WERI-Rb-1 (cell line): ENCODE measurements around the gene KIAA1755.

ENCODE experiments used
- DNase-seq: peaks from one replicate; pipeline ENCODE4 v3.0.0-alpha.2; 2020
- H3K27ac ChIP-seq: fragments of 250-450 bp; sonication (Bioruptor Pico); 2 replicates; pipeline ENCODE4 v1.5.1; 2020; ENCODE audit warnings: mild to moderate bottlenecking, moderate library complexity
- H3K27me3 ChIP-seq: fragments of 250-450 bp; sonication (Bioruptor Pico); 2 replicates; pipeline ENCODE4 v1.5.1; 2021; ENCODE audit warnings: mild to moderate bottlenecking, low read depth, moderate library complexity; ENCODE audit not compliant: insufficient read depth, severe bottlenecking
- H3K36me3 ChIP-seq: fragments of 250-450 bp; sonication (Bioruptor Pico); 2 replicates; pipeline ENCODE4 v1.5.1; 2020; ENCODE audit warnings: mild to moderate bottlenecking, moderate library complexity
- H3K4me3 ChIP-seq: 2 replicates; pipeline ENCODE4 v1.5.1; 2011; ENCODE audit warnings: low read depth, mild to moderate bottlenecking, control low read depth, low read length
- H3K9me3 ChIP-seq: fragments of 250-450 bp; sonication (Bioruptor Pico); 2 replicates; pipeline ENCODE4 v1.5.1; 2021; ENCODE audit warnings: mild to moderate bottlenecking, moderate library complexity; ENCODE audit not compliant: severe bottlenecking
- TF ChIP-seq, protein P1 (sequence below): IDR thresholded peaks from 2 replicates; pipeline ENCODE4 v1.5.1; 2011; ENCODE audit warnings: low read depth, mild to moderate bottlenecking, control low read depth, inconsistent platforms, low read length

The KIAA1755 gene

DNA sequence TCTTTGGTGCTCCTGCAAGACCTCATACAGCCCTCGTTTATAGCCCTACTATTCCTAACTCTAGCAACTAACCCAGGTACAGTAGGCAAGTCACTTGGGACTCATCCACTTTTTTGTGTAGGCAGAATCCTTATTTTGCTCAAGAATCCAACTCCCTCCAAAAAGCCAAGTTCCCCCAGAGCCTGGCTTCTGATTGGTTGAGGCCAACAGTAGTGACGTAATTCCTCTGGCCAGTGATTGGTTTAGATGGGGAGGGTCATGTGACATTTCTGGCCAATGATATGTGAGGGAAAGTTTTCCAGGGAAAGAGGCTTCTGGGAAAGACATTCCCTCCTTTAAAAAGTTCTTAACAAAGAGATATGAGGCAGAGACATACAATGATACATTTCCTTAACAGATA is 32.1 kb downstream of the KIAA1755 start:
- Histone ChIP-seq H3K9me3 (no peaks in the 10 kb centered on the region), H3K27ac (no peak overlapping the region), H3K27me3 (no peaks in the 10 kb centered on the region), H3K36me3 (peaks cover 5% of the 10 kb centered on the region), H3K4me3 (no peak overlapping the region)
- no peak for DNase-seq
- TF ChIP-seq, protein P1, sequence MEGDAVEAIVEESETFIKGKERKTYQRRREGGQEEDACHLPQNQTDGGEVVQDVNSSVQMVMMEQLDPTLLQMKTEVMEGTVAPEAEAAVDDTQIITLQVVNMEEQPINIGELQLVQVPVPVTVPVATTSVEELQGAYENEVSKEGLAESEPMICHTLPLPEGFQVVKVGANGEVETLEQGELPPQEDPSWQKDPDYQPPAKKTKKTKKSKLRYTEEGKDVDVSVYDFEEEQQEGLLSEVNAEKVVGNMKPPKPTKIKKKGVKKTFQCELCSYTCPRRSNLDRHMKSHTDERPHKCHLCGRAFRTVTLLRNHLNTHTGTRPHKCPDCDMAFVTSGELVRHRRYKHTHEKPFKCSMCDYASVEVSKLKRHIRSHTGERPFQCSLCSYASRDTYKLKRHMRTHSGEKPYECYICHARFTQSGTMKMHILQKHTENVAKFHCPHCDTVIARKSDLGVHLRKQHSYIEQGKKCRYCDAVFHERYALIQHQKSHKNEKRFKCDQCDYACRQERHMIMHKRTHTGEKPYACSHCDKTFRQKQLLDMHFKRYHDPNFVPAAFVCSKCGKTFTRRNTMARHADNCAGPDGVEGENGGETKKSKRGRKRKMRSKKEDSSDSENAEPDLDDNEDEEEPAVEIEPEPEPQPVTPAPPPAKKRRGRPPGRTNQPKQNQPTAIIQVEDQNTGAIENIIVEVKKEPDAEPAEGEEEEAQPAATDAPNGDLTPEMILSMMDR = no peak

DNA sequence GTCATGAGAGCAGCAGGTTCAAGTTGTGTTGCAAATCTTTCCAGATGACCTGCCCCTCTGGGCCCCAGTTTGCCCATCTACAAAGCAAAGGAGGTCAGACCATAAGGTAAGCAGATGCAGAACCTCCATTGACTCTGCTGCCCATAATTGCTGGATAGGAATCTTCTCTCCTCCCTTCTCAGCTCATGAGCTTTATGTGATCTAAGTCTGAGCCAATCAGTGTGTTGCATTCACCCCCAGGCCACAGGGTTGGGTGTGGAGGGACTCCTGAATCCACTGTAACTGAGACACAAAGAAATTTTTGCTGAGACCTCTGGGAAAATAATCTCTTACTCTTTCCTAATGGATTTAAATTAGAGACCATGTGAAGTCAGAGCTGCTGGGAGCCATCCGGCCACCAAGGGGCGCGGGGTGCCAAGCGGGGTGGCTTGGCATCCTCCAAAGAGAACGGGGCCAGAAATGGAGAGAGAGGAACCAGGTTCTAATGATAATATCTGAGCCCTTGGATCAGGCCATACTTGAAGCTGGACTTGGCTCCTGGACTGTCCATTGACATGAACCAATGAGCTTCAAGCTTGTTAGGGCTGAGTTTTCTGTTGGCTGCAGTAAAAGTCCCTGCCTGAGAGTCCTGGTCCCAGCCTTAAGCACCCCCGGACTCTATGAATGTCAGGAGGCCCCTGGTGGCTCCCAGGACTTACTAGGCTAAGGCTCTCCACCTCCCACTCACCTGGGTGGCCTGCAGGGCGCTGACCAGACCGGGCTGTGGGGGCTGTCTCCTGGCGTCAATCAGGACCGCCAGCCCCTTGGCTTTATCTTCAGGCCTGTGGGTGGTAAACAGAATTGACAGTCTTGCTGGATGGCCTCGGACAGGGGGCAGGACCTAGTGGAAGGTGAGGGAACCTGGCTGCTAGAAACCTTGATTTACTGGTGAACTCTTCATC is 32.8 kb downstream of the KIAA1755 start:
- H3K36me3 ChIP-seq = peaks cover 5% of the 10 kb centered on the region
- DNase-seq = no peak
- TF ChIP-seq, protein P1 = no peak
- no peaks in the 10 kb centered on the region for H3K9me3 ChIP-seq
- H3K27ac ChIP-seq = no peak overlapping the region
- H3K4me3 ChIP-seq = no peak overlapping the region
- H3K27me3 ChIP-seq = no peaks in the 10 kb centered on the region

DNA sequence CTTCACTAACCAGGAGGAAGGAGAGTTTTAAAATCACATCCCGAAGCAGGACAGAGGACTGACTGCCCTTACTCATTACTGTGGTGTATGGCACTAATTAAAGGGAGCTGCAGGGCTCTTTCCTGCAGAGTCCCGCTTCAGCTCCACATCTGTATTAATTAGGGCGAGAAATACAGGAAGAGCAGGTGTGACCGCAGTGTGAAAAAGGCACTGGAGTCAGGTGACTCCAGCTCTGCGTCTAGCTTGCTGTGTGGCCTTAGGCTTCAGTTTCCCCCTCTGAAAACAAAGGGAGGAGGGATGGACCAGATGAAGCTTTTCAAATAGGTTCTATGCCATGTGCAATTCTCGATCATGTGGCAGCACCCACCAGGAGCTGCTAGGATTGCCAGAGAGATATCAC is 34.0 kb downstream of the KIAA1755 start:
- H3K36me3 ChIP-seq = peaks cover 5% of the 10 kb centered on the region
- H3K9me3 ChIP-seq = no peaks in the 10 kb centered on the region
- DNase-seq = no peak
- TF ChIP-seq, protein P1 = no peak
- H3K4me3 ChIP-seq = no peak overlapping the region
- no peak overlapping the region for H3K27ac ChIP-seq
- no peaks in the 10 kb centered on the region for H3K27me3 ChIP-seq

DNA sequence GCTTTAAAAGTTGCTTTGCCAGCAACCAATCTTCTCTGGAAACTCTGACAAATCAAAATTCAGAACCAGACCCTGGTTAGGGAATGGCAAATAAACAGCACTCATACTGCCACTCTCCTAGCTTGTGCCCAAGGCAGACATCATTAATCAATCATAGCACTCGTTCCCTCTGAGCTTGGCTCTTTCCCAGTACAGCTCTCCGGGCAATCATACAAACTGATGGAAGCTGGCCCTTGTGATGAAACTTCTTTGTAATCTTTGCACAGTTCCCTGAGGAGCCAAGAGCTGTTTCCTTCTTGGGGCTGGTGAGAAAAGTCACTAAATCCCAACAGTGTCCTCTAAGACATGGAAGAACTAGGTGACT is 34.7 kb downstream of the KIAA1755 start:
- no peak for DNase-seq
- TF ChIP-seq, protein P1 = no peak

DNA sequence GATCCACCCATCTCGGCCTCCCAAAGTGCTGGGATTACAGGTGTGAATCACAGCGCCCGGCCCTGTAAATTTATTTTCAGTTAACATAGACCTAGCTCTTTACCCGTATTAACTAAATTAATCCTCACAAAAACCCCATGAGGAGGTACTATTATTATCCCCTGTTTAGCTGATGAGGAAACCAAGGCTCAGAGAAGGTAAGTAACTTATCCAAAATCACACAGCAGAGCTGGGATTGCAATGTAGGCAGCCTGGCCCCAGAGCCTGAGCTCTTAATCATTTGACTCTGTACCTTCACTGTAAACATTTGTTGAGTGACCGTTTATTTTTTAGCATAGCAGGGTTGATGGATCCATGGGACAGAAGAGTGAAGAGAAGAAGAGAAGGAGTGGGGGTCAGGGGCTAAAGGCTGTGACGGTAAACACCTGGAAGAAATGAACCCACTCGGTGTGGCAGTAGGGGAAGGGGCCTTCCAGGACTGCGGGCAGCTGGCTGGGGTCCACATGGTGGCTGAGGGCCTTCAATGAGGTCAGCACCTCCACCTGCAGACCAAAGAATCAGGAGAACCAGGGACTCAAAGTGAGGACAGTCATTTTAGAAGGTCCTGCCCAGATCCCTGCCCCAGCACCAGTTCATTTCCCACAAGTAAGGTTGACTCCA is 35.2 kb downstream of the KIAA1755 start:
- Histone ChIP-seq H3K27ac (no peak overlapping the region), H3K9me3 (no peaks in the 10 kb centered on the region), H3K36me3 (peaks cover 5% of the 10 kb centered on the region), H3K27me3 (no peaks in the 10 kb centered on the region), H3K4me3 (no peak overlapping the region)
- TF ChIP-seq, protein P1 = no peak
- DNase-seq = no peak

More for the DNA sequence above, 34.7 kb downstream of the KIAA1755 start:
- Histone ChIP-seq H3K9me3 (no peaks in the 10 kb centered on the region), H3K27ac (no peak overlapping the region), H3K27me3 (no peaks in the 10 kb centered on the region), H3K4me3 (no peak overlapping the region), H3K36me3 (peaks cover 5% of the 10 kb centered on the region)
